SK-N-SH (cell line): ENCODE data around the gene EHMT2.

ENCODE experiments used
- CTCF ChIP-seq: fragments of 200-600 bp; sonication (generic); IDR thresholded peaks from 2 replicates; pipeline ENCODE4 v1.6.1; 2017; ENCODE audit warnings: antibody characterized with exemption, mild to moderate bottlenecking, moderate library complexity
- EP300 ChIP-seq, 2 experiments: IDR thresholded peaks; 2 replicates each; pipeline versions ENCODE4 v1.4.0 to v1.6.1; 2012; ENCODE audit warnings: borderline replicate concordance in 1 of 2, low read depth in 1 of 2, low read length in 1 of 2
- POLR2AphosphoS5 ChIP-seq: IDR thresholded peaks from 2 replicates; pipeline ENCODE4 v1.6.1; 2012; ENCODE audit warnings: low read depth, low read length
- RAD21 ChIP-seq: IDR thresholded peaks from 2 replicates; pipeline ENCODE4 v1.6.1; 2012; ENCODE audit warnings: mild to moderate bottlenecking, low read length
- RXRA ChIP-seq: IDR thresholded peaks from 2 replicates; pipeline ENCODE4 v1.4.0; 2012; ENCODE audit warnings: low read depth, mild to moderate bottlenecking, borderline replicate concordance
- USF2 ChIP-seq: fragments of 150-350 bp; IDR thresholded peaks from 2 replicates; pipeline ENCODE4 v1.6.1; 2017; ENCODE audit warnings: antibody characterized with exemption, low read length, low read depth, borderline replicate concordance
- YY1 ChIP-seq: IDR thresholded peaks from 2 replicates; pipeline ENCODE4 v1.4.0; 2012; ENCODE audit warnings: low read depth, mild to moderate bottlenecking
- TF ChIP-seq, protein P1 (sequence below): IDR thresholded peaks from 2 replicates; pipeline ENCODE4 v1.4.0; 2012; ENCODE audit warnings: low read depth, borderline replicate concordance

DNA sequence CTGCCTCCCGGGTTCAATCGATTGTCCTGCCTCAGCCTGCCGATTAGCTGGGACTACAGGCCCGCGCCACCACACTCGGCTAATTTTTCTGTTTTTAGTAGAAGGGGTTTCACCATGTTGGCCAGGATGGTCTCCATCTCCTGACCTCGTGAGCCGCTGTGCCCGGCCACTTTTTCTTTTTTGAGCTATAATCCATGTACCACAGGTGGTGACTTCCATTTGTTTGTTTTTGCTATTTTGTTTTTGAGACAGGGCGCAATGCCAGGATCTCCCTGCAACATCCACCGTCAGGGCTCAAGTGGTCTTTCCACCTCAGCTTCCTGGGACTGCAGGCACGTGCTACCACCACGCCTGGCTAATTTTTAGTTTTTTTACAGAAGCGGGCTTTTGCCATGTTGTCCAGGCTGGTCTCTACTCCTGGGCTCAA is 61.4 kb downstream of the EHMT2 start:
- no peak for TF ChIP-seq EP300 (IDR thresholded peaks at IDR 0.05; ENCODE audit: borderline replicate concordance in 1 of 2, low read depth in 1 of 2, low read length in 1 of 2)
- no peak for TF ChIP-seq CTCF
- no peak for TF ChIP-seq RAD21
- TF ChIP-seq YY1, result no peak
- TF ChIP-seq USF2, result no peak
- TF ChIP-seq, protein P1, sequence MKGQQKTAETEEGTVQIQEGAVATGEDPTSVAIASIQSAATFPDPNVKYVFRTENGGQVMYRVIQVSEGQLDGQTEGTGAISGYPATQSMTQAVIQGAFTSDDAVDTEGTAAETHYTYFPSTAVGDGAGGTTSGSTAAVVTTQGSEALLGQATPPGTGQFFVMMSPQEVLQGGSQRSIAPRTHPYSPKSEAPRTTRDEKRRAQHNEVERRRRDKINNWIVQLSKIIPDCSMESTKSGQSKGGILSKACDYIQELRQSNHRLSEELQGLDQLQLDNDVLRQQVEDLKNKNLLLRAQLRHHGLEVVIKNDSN, result no peak
- TF ChIP-seq RXRA, result no peak
- TF ChIP-seq POLR2AphosphoS5, result peak; percentile 21; the same call in 1 of the 2 replicates
